HG03558 (cell line): ENCODE measurements around the gene MKRN2OS.

ENCODE experiments used
- ATAC-seq: cut with Tn5 transposase; IDR thresholded peaks from one replicate; pipeline ENCODE4 v1.9.1; 2021; ENCODE audit warnings: moderate number of reproducible peaks; ENCODE audit not compliant: unreplicated experiment; ENCODE audit errors: extremely low read depth

MKRN2OS gene, protein sequence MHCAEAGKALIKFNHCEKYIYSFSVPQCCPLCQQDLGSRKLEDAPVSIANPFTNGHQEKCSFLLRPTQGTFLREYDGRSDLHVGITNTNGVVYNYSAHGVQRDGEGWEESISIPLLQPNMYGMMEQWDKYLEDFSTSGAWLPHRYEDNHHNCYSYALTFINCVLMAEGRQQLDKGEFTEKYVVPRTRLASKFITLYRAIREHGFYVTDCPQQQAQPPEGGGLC

DNA sequence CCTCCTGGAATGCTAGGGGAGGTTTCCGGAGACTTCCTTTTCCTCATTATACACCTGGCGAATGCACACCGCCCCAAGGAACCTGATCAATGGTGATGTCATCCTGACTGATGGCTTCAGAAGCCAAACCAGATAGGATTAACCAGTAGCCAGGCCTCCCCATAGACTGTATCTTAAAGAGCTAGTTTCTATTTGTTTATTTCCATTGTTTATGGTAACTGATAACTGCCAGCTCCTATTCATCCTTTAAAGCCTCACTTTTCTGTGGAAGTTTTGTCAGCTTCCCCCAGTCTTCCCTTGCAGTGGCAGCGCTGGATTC, at the start of gene MKRN2OS:
TSS of gene MKRN2OS (minus strand) at position 27 of the 319 bp plus-strand sequence. CDS start 35 bp downstream, outside the sequence.
- no peak for ATAC-seq

GRCh38 chr3:12593473-12593872, 48.2 kb upstream of the MKRN2OS start:
- ATAC-seq: no peak

- ATAC-seq: no peak
These were observed 46.9 kb upstream of the MKRN2OS start for GRCh38 chr3:12591997-12592715.

DNA sequence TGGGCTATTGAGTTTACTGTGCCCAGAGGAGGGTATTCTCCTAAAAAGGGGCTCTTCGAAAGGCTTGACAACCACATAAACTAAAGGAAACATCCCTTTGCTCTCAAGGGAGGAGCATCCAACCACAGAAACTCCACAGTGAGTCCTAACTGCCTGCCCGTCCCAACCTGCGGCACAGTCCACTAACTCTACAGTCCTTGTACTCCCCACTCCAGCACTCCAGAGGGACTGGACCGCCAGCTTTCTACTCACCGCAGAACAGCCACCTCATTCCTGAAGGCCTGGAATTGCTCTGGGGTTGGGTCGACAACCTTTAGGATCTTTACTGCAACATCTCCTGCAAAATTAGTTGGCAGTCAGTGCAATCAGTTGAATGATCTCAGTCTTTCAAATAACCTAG, 46.2 kb upstream of the MKRN2OS start:
- ATAC-seq: no peak

DNA sequence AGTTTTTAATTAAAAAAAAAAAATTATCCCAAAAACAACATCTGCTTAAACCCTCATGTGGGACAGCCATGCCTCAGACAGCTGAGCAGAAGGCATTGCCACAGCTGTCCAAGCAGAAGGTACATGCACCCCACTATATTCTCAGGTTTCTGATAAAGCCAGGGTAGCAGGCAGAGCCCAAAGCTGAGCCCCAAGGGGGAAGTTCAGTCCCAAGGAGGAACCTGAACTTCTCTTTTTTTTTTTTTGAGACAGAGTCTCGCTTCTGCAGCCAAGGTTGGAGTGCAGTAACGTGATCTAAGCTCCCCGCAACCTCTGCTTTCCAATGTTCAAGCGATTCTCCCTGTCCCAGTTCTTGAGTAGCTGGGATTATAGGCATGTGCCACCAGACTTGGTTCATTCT, 44.8 kb upstream of the MKRN2OS start:
- no peak for ATAC-seq

GRCh38 chr3:12588039-12589009, 43.0 kb upstream of the MKRN2OS start:
- ATAC-seq: no peak

- no peak for ATAC-seq
These were observed 41.1 kb upstream of the MKRN2OS start for GRCh38 chr3:12586403-12586802.

DNA sequence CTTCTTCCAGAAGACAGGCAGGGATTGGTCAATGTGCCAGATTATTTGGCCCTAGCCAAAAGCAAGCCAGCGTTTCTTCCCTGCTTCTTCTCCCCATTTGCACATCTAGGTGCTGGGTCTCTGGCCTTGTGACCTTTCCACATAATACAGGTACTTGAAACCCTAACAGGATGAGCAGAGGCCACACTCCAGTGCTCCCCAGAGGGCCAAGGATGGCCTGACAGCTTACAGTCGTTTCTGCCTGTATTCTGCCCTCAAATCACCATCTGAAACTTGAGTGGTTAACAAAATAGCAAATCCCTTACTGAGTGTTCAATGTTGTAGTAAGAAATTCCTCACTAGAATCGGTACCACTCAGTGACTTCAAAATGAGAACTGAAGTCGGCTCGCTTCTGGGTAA, 40.7 kb upstream of the MKRN2OS start:
- ATAC-seq: no peak

DNA sequence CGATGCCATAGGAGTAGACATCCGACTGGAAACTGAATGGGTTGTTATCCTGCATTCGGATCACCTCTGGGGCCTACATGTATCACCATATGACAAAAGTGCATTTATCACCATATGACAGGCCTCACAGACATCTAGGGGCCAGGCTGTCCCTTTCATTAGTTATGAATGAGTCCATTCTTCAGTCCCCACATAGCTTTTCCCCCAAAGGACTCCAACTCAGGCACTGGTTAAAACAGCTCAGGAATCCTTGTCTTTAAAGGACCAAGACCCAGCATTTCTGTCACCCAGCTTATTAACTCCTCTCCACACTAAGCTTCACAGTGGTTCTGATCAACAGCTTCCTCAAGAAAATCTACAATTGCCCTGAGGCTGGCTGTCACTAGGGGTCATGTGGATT, 39.9 kb upstream of the MKRN2OS start:
- no peak for ATAC-seq

DNA sequence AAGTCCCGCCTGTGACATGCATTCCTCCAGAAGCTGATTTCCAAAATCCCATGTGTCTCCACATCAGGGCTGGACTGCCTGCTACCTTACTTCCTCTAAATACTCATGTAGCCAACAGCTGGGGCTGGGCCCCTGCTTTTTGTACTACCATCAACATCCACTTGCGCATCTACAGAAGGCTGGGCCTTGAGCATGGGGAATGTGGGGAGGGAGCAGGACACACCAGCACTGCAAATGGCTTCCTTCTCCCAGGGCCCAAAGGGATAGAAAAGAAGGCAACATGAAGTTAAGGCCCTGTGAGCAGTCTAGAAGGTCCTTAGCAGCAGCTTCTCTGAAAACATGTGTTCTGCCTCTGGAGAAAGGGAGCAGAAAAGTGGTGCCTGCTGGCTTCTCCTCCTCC, 38.8 kb upstream of the MKRN2OS start:
- ATAC-seq: no peak

GRCh38 chr3:12583280-12583679, 38.0 kb upstream of the MKRN2OS start:
- ATAC-seq: no peak

DNA sequence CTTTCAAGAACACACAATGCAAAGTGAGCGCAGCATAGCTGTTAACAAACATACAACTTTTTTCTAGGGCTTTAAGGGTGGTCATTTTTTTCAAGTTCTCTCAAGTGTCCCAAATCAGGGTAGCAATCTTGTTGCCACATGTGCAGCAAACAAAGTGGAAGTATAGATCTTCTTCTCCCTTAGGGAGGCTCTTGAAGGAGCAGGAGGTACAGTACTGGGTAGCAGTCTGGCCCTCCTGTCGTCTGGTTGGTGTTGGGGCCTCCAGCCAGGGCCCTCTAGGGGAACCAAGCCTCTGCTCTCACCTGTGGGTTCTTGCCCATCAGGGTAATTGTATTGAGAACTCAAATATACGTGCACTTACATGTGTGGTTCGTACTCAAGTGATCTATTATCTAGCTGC, 37.4 kb upstream of the MKRN2OS start:
- ATAC-seq: no peak

GRCh38 chr3:12579905-12580304, 34.6 kb upstream of the MKRN2OS start:
- ATAC-seq: no peak

- no peak for ATAC-seq
These were observed 34.2 kb upstream of the MKRN2OS start for GRCh38 chr3:12579456-12579855.

DNA sequence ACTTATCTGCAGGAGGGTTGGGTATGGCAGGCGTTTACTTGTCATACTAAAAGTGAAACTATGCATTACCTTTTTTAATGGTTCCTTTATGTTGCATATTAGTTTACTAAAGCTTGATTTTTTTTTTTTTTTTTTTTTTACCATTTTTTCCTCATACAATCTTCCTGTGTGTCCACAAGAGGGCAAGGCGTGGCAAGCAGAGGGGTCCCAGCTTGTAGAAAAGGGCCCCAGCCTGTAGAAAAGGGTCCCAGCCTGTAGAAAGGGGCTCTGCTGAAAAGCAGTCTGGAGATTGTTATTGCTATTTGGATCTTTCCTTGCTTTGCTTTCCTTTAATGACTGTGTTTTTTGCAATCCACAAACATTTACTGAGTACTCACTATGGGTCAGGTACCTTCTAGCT, 33.4 kb upstream of the MKRN2OS start:
- no peak for ATAC-seq

- ATAC-seq: no peak
These were observed 32.1 kb upstream of the MKRN2OS start for GRCh38 chr3:12577379-12577778.

DNA sequence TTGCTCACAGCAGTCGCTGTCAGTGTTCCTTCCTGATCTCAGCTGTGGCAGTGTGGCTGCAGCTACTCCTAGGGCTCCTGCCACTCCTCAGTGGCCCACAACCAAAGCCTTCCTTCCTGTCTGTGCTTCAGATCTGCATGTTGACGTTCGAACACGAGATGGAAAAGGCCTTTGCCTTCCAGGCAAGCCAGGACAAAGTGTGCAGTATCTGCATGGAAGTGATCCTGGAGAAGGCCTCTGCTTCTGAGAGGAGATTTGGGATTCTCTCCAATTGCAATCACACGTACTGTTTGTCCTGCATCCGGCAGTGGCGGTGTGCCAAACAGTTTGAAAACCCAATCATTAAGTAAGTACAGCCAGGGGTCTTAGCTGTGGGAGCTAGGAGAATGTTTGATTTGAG, 29.4 kb upstream of the MKRN2OS start:
- ATAC-seq: no peak

- no peak for ATAC-seq
These were observed 28.8 kb upstream of the MKRN2OS start for GRCh38 chr3:12574131-12574530.

- no peak for ATAC-seq
These were observed 26.7 kb upstream of the MKRN2OS start for GRCh38 chr3:12571986-12572385.

DNA sequence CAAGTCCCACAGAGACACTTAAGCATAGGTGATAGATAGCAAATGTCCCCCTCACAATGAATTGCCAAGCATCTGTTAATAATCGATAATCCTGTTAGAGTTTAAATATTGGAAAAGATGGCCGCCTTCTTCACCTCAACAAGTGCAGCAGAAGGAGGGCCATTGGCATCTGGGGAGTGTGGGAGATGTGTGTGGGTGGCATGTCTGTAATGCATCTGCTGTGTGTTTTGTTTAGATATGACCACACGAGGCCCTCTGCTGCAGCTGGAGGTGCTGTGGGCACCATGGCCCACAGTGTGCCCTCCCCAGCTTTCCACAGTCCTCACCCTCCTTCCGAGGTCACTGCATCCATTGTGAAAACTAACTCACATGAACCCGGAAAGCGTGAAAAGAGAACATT, 24.5 kb upstream of the MKRN2OS start:
- no peak for ATAC-seq

DNA sequence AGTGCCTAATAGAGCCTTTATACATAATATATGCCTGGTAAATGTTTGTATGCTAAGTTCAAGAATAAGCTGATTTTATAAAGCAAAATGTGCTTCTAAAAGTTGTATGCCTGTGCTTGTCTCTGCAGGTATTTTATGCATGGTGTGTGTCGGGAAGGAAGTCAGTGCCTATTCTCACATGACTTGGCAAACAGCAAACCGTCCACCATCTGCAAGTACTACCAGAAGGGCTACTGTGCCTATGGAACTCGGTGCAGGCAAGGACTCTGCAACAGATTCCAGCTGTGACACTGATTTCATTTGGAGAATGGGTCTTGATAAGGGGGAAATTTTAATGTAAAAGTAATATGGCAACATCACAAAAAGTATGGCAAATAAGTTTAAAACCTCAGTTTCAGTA, 23.4 kb upstream of the MKRN2OS start:
- ATAC-seq: no peak
